Hepatocyte (in vitro differentiated cells): ENCODE measurements around the gene FOXK1.

Experiments used
- CTCF ChIP-seq: fragments of 200-600 bp; sonication (generic); IDR thresholded peaks from 2 replicates; pipeline ENCODE4 v1.5.1; 2016; ENCODE audit warnings: antibody characterized with exemption, mild to moderate bottlenecking; ENCODE audit not compliant: poor library complexity
- EZH2 ChIP-seq: fragments of 200-600 bp; sonication (generic); IDR thresholded peaks from 2 replicates; pipeline ENCODE4 v1.6.1; 2016; ENCODE audit warnings: antibody characterized with exemption, mild to moderate bottlenecking, borderline replicate concordance
- EZH2phosphoT487 ChIP-seq: fragments of 200-600 bp; sonication (generic); IDR thresholded peaks from one replicate; pipeline ENCODE4 v1.6.1; 2018; ENCODE audit warnings: antibody characterized with exemption, mild to moderate bottlenecking, low read depth, moderate library complexity; ENCODE audit not compliant: unreplicated experiment, severe bottlenecking

GRCh38 chr7:4754433-4755010, 72.4 kb downstream of the FOXK1 start:
- TF ChIP-seq CTCF (no peak), EZH2 (no peak), EZH2phosphoT487 (no peak)
